SKM-1 treated with dmso at 0.1 percent for 144 hours (cell line): Measurements from ENCODE around the gene EDA.

Experiments used
- DNase-seq: peaks from one replicate; lab custom pipeline; 2025; ENCODE audit not compliant: unreplicated experiment; lab: John Stamatoyannopoulos, UW

Gene EDA

GRCh38 chrX:69615779-69616456, at the start of gene EDA:
Gene EDA (plus strand): TSS chrX:69616113.
- peak; percentile 80 for DNase-seq

DNA sequence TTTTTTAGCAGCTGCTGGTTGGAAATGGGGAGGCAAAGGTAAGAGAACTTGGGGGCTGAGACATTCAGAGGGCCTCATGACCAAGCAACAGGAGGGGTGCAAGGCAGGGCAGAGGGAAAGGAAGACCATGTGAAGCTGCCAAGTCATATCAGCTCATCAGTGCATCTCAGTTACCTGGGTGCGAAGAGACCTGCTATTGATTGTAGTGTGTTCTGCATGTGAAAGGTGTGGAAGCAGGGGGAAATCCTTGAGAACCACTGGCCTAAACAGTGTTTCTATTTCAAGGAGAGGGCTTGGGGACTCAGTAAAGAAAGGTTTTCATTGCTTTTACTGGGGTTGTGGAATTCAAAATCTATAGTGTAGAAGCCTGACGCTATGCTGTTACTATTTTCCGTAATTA, 47.1 kb upstream of the EDA start:
- DNase-seq, result no peak

DNA sequence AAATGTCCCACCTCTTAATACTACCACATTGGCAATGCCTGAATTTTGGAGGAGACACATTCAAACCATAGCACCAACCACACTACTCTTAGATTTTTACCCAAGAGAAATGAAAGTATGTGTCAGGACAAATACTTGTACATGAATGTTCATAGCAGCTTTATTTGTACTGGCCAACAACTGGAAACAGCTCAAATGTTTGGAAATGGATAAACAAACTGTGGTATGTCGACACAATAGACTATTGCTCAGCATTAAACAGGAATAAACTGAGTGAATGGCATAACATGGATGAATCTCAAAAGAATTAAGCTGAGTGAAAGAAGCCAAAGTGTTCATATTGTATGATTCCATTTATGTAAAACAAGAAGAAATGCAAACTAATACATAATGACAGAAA, 18.5 kb upstream of the EDA start:
- no peak for DNase-seq

GRCh38 chrX:69600182-69600581, 15.7 kb upstream of the EDA start:
- no peak for DNase-seq

GRCh38 chrX:69603566-69604194, 12.2 kb upstream of the EDA start:
- no peak for DNase-seq

DNA sequence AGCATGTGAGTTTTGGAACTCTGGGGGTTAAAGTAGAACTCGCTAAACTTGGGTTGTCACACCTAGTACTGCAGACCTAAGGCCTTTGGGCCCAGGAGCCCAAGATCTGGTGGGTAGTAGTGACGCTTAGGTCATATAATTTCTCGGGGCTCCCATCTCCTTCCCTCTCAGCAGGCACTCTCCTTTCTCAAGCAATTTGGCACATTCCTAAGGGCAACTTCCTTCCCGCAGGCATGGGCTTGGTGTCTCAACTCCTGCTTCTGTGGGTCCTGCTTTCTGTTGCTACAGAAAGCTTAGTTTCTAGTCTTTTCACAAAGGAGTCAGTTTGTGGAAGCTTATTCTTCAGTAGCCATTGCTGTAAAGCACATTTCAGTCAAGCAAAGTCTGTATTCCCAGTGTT, 10.4 kb upstream of the EDA start:
- no peak for DNase-seq

DNA sequence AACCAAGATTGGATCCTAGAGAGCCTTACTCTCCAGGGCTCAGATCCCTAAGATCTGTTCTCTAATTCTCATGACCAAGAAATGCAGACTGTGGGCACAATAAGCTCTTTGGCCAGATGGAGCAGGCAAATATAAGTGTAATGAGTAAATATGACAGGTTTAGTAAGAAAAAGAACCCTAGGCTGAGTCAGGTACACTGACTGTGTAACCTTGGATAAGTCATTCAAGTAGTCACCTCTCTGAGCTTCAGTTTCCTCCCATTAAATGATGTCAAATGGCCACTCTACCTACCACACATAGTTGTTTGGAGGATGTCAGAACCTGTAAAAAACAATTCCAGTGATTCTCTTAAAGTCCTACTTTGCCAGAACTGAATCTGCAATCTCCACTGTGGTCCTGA, 8.3 kb upstream of the EDA start:
- DNase-seq, result no peak

DNA sequence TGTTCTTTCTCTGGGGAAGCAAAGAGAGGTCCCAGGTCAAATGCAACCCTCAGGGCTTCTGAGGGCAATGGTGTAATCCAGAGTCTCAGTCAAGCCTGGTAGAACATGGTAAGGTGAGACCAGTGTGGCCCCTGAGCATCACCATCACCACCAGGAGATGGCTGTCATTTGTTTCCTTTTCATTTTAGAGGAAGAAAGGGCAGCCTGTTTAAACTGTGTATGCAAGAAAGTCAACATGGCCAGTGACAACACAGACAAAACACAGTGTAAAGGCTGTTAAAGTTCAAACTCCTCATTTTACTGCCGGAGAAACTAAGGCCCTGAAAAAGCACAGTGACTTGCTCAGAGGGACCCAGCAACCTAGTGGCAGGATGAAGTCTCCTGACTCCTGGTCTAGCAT, 2.0 kb upstream of the EDA start:
- DNase-seq, result no peak

DNA sequence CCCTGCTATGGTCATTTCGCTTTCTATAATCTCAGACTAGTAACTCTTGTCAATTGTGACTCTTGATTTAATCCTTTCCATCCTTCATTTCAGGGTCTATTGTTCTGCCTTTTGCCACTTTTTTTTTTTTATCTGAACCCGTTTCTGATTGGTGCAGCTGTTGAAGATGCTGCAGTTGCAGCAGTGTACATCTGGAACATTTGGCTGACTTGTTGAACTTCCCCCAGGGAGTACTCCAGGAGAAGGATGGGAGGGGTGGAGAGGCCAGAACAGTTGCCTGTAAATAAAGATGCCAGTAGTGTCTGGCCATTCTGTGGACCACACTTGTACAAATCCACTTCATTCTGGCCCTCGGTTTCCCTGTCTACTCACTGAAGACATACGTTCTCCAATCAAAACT, 1.0 kb upstream of the EDA start:
- no peak for DNase-seq

DNA sequence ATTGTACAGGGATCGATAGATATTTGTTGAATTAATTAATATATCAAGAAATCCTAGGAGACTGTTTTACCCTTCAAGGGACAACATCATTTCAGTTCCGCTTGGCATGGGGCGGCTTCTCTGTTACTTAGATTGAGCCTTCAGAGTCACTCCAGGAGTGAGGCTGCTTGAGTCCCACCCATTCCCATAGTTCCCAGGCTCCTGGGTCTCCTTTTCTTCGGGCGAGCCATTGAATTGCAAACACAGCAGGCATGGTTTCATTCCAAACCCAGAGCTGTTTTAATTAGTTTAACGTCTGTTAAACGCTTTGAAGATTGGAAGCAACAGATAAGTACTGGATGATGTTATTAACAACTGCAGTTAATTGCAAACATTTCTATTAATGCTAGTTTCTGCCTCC, 571 bp upstream of the EDA start:
- DNase-seq, result no peak

- no peak for DNase-seq
Measured at GRCh38 chrX:69616457-69617203, 717 bp downstream of the EDA start.

- peak; percentile 37 for DNase-seq
Measured at GRCh38 chrX:69618803-69619202, 2.9 kb downstream of the EDA start.

DNA sequence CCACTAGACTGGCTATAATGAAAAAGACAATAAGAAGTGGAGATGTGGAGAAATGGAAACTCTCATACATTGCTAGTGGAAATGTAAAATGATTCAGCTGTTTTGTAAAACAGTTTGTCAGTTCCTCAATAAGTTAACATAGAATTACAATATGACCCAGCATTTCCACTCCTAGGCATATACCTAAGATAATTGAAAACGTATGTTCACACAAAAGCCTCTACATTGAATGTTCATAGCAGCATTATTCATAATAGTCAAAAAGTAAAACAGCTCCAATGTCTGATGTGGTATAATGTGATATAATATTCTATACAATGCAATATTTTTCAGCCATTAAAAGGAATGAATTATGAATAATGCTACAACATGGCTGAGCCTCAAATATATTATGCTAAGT, 10.2 kb downstream of the EDA start:
- DNase-seq, result no peak

- no peak for DNase-seq
Measured at GRCh38 chrX:69627744-69628143, 11.8 kb downstream of the EDA start.

DNA sequence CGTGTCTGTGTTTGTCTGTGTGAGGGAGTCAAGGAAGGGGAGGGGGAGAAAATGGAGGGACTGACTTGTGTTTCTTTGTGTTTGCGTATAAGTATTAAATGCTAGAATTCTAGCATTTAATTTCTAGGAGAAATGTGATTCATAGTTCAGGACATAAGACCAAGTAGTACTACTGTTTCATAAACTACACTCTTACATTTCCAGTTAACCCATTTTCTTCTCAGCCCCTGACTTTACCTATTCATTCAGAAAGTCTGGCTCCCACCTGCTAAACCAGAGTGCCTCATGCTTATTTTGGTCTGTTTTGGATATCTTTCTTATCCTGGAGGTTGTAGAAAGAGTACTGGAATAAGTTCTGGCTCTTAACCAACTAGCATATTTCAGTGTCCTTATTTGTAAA, 14.2 kb downstream of the EDA start:
- DNase-seq, result no peak

- no peak for DNase-seq
Measured at GRCh38 chrX:69664693-69665092, 48.8 kb downstream of the EDA start.

GRCh38 chrX:69670001-69670555, 54.2 kb downstream of the EDA start:
- no peak for DNase-seq

- DNase-seq, result no peak
Measured at GRCh38 chrX:69674891-69675290, 59.0 kb downstream of the EDA start.

GRCh38 chrX:69705818-69706217, 89.9 kb downstream of the EDA start:
- no peak for DNase-seq

DNA sequence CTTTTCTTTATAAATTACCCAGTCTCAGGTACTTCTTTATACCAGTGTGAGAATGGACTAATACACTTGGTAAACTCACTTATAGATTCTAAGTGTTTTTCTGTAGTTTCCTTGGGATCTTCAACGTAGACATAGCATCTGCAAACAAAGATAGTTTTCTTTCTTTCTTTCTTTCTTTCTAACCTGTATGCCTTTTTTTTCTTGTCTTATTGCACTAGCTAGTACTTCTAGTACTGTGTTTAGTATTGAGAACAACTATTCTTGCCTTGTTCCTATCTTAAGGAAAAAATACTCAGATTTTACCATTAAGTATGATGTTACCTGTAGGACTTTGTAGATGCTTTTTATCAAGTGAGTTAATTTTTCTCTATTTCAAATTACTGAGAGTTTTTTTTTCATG, 102.2 kb downstream of the EDA start:
- no peak for DNase-seq

GRCh38 chrX:69724307-69724706, 108.4 kb downstream of the EDA start:
- no peak for DNase-seq

- no peak for DNase-seq
Measured at GRCh38 chrX:69740317-69740716, 124.4 kb downstream of the EDA start.
